Stimulated activated CD8-positive, alpha-beta memory T cell treated with anti-CD3 and anti-CD28 coated beads, Interleukin-4, amount 100 ng/mL, for 48 hours (primary cell): ENCODE results near the gene ARHGAP32.
"Not testable (repeated sequence)": the region's sequence is repeated elsewhere in the genome, so short reads cannot be mapped to it uniquely, and the experiment has no call there.

Experiments
- DNase-seq: peaks from one replicate; pipeline ENCODE4 v3.0.0-alpha.2; 2020

ARHGAP32 gene

GRCh38 chr11:129018126-129018525 is 174.0 kb downstream of the ARHGAP32 start:
- no peak for DNase-seq

- no peak for DNase-seq
These were observed 178.2 kb downstream of the ARHGAP32 start for GRCh38 chr11:129013737-129014475.

GRCh38 chr11:129012880-129013279 is 179.2 kb downstream of the ARHGAP32 start:
- DNase-seq: no peak

- DNase-seq: no peak
These were observed 186.0 kb downstream of the ARHGAP32 start for GRCh38 chr11:129006161-129006560.

- not testable (repeated sequence) for DNase-seq
These were observed 193.0 kb downstream of the ARHGAP32 start for GRCh38 chr11:128999165-128999564.

GRCh38 chr11:128988242-128988970 is 203.7 kb downstream of the ARHGAP32 start:
- DNase-seq: no peak

GRCh38 chr11:128985880-128986279 is 206.2 kb downstream of the ARHGAP32 start:
- DNase-seq: no peak

GRCh38 chr11:128983023-128983422 is 209.1 kb downstream of the ARHGAP32 start:
- DNase-seq: no peak

- no peak for DNase-seq
These were observed 210.9 kb downstream of the ARHGAP32 start for GRCh38 chr11:128981254-128981653.

GRCh38 chr11:128970598-128971190 is 221.4 kb downstream of the ARHGAP32 start:
- no peak for DNase-seq

GRCh38 chr11:128968916-128969315 is 223.2 kb downstream of the ARHGAP32 start:
- no peak for DNase-seq

GRCh38 chr11:128967578-128967977 is 224.5 kb downstream of the ARHGAP32 start:
- no peak for DNase-seq

- no peak for DNase-seq
These were observed 226.6 kb downstream of the ARHGAP32 start for GRCh38 chr11:128965485-128965884.

GRCh38 chr11:128964463-128964930 is 227.6 kb downstream of the ARHGAP32 start:
- DNase-seq: no peak

GRCh38 chr11:128963744-128964325 is 228.3 kb downstream of the ARHGAP32 start:
- DNase-seq: no peak

GRCh38 chr11:128962896-128963295 is 229.2 kb downstream of the ARHGAP32 start:
- no peak for DNase-seq

GRCh38 chr11:128961645-128962044 is 230.5 kb downstream of the ARHGAP32 start:
- no peak for DNase-seq

- DNase-seq: no peak
These were observed 235.0 kb downstream of the ARHGAP32 start for GRCh38 chr11:128957202-128957482.

GRCh38 chr11:128956401-128957201 is 235.5 kb downstream of the ARHGAP32 start:
- no peak for DNase-seq

GRCh38 chr11:128955636-128956035 is 236.5 kb downstream of the ARHGAP32 start:
- DNase-seq: no peak

GRCh38 chr11:128953151-128953550 is 239.0 kb downstream of the ARHGAP32 start:
- DNase-seq: no peak

GRCh38 chr11:128949791-128950454 is 242.2 kb downstream of the ARHGAP32 start:
- DNase-seq: no peak
